Liver (tissue), 9 donors: Measurements from ENCODE around the gene DPP4. TPM values are rescaled to one million over a fixed set of nuclear protein-coding genes. Genes with fewer than 3 reads are reported as not detected.

ENCODE experiments used
- DNase-seq: peaks from one replicate; pipeline ENCODE4 v3.0.0-alpha.2; 2017; ENCODE audit warnings: low spot score
- H3K27ac ChIP-seq, 2 donors: one replicate each; pipeline ENCODE4 v1.7.0; 2013; ENCODE audit warnings: inconsistent platforms in 2 of 2, low read length in 2 of 2, control low read depth in 1 of 2, low read depth in 1 of 2, mild to moderate bottlenecking in 1 of 2
- H3K27me3 ChIP-seq, 4 donors: one replicate each; pipeline versions ENCODE4 v1.6.1 to v1.7.0; 2013; ENCODE audit warnings: low read length in 3 of 4, inconsistent platforms in 1 of 4, mild to moderate bottlenecking in 1 of 4, moderate library complexity in 1 of 4; ENCODE audit not compliant: control insufficient read depth in 4 of 4, insufficient read depth in 4 of 4
- H3K36me3 ChIP-seq, 4 donors: one replicate each; pipeline versions ENCODE4 v1.6.1 to v1.7.0; 2013; ENCODE audit warnings: low read length in 3 of 4, mild to moderate bottlenecking in 3 of 4, low read depth in 1 of 4, moderate library complexity in 1 of 4; ENCODE audit not compliant: control insufficient read depth in 4 of 4, insufficient read depth in 3 of 4
- H3K4me1 ChIP-seq, 4 donors: one replicate each; pipeline versions ENCODE4 v1.6.1 to v1.7.0; 2013; ENCODE audit warnings: low read length in 3 of 4, mild to moderate bottlenecking in 3 of 4, moderate library complexity in 1 of 4; ENCODE audit not compliant: control insufficient read depth in 4 of 4, insufficient read depth in 4 of 4
- H3K4me3 ChIP-seq, 3 donors: one replicate each; pipeline versions ENCODE4 v1.6.1 to v1.7.0; 2013; ENCODE audit warnings: low read length in 3 of 3, control low read depth in 1 of 3, low read depth in 1 of 3, mild to moderate bottlenecking in 1 of 3
- H3K9ac ChIP-seq, 2 donors: one replicate each; pipeline ENCODE4 v1.7.0; 2013; ENCODE audit warnings: low read length in 2 of 2, mild to moderate bottlenecking in 2 of 2, moderate library complexity in 2 of 2, control low read depth in 1 of 2, low read depth in 1 of 2
- H3K9me3 ChIP-seq, 4 donors: one replicate each; pipeline versions ENCODE4 v1.6.1 to v1.7.0; 2013; ENCODE audit warnings: low read length in 3 of 4; ENCODE audit not compliant: control insufficient read depth in 4 of 4
- EGR1 ChIP-seq, 2 donors: IDR thresholded peaks; 2 replicates each; pipeline ENCODE4 v1.6.1; 2016 to 2018; ENCODE audit warnings: antibody characterized with exemption in 2 of 2, low read depth in 2 of 2
- FOXA1 ChIP-seq: IDR thresholded peaks from 2 replicates; pipeline ENCODE4 v1.6.1; 2016; ENCODE audit warnings: antibody characterized with exemption
- FOXA2 ChIP-seq: IDR thresholded peaks from 2 replicates; pipeline ENCODE4 v1.6.1; 2016; ENCODE audit warnings: antibody characterized with exemption
- GABPA ChIP-seq, 2 donors: IDR thresholded peaks in 1 of 2; conservative IDR thresholded peaks in 1 of 2; 2 replicates each; pipeline ENCODE4 v1.6.1; 2016; ENCODE audit warnings: antibody characterized with exemption in 2 of 2, mild to moderate bottlenecking in 1 of 2, moderate library complexity in 1 of 2
- HNF4A ChIP-seq, 2 donors: conservative IDR thresholded peaks; 2 replicates each; pipeline ENCODE4 v1.6.1; 2016; ENCODE audit warnings: antibody characterized with exemption in 2 of 2, mild to moderate bottlenecking in 2 of 2
- HNF4G ChIP-seq: IDR thresholded peaks from 2 replicates; pipeline ENCODE4 v1.6.1; 2016; ENCODE audit warnings: antibody characterized with exemption
- RXRA ChIP-seq, 2 donors: IDR thresholded peaks; 2 replicates each; pipeline ENCODE4 v1.6.1; 2017 to 2018; ENCODE audit warnings: antibody characterized with exemption in 2 of 2, mild to moderate bottlenecking in 1 of 2
- TAF1 ChIP-seq: conservative IDR thresholded peaks from 2 replicates; pipeline ENCODE4 v1.6.1; 2016; ENCODE audit warnings: antibody characterized with exemption, mild to moderate bottlenecking
- YY1 ChIP-seq: IDR thresholded peaks from 2 replicates; pipeline ENCODE4 v1.6.1; 2016; ENCODE audit warnings: antibody characterized with exemption, mild to moderate bottlenecking
- WGBS: extraction: QIAGEN DNeasy Blood & Tissue Kit; methylation state at CpG from one replicate; pipeline ENCODE4 v1.1.7; 2013; 5-methylcytosine and 5-hydroxymethylcytosine counted together
- polyA plus RNA-seq, 2 donors: library from polyadenylated mRNA; stranded (reverse) in 1 of 2; unstranded in 1 of 2; fragments of 200-250 nt in 1 of 2; fragments of >200 nt in 1 of 2; fragmentation: Nextera tagmentation in 1 of 2; extraction: Ambion mirVana in 1 of 2; gene quantifications; one replicate each; pipeline versions ENCODE4 v1.2.1 to v1.2.3, GENCODE V29; 2013 to 2015
- total RNA-seq, 2 donors: library from RNA; depleted of rRNA; stranded (reverse); fragments of >200 nt; gene quantifications; one replicate each; pipeline ENCODE4 v1.2.3, GENCODE V29; 2014
- TF ChIP-seq, protein P1 (sequence below): IDR thresholded peaks from 2 replicates; pipeline ENCODE4 v1.6.1; 2016; ENCODE audit warnings: antibody characterized with exemption
- TF ChIP-seq, protein P2 (sequence below): IDR thresholded peaks from 2 replicates; pipeline ENCODE4 v1.6.1; 2016; ENCODE audit warnings: antibody characterized with exemption
- TF ChIP-seq, protein P3 (sequence below): IDR thresholded peaks from 2 replicates; pipeline ENCODE4 v1.6.1; 2016; ENCODE audit warnings: antibody characterized with exemption
- TF ChIP-seq, protein P4 (sequence below): fragments of 150-350 bp; IDR thresholded peaks from 2 replicates; pipeline ENCODE4 v1.5.1; 2017; ENCODE audit warnings: improper control_type of control experiment, low read depth, low read length; ENCODE audit not compliant: missing input control
- donor health status: healthy.
- donor health status: healthy.
- donor health status: healthy.
- donor health status: healthy.
- donor health status: healthy.

Gene DPP4
- total and polyA plus RNA-seq, 4 donors, result 9.6 to 30.1 (median 13.5) TPM

DNA sequence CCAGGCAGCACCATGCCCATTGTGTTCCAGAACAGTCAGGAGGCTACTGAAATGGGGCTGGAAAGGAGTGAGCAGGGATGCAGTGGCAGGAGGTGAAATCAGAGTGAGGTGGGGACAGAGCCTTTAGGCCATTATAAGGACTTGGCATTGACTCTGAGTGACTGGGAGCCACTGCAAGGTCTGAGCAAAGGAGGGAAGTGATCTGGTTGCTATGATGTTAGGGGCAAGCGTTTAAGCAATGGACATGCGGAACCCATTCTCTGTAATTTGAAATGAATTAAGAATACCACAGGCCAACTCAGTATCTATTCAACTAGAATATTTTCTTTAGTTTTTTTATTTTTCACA, 98.2 kb downstream of the DPP4 start:
- no peaks in the 10 kb centered on the region for H3K27me3 ChIP-seq
- H3K36me3 ChIP-seq, result no peaks in the 10 kb centered on the region
- no peaks in the 10 kb centered on the region for H3K9me3 ChIP-seq
- DNase-seq, result no peak
- 96% methylated on average over 2 of the region's 2 CpGs for WGBS
- no peak for TF ChIP-seq YY1
- TF ChIP-seq FOXA1, result no peak
- TF ChIP-seq HNF4A (conservative IDR thresholded peaks at IDR 0.05), result no peak
- TF ChIP-seq HNF4G, result no peak
- TF ChIP-seq, protein P1, sequence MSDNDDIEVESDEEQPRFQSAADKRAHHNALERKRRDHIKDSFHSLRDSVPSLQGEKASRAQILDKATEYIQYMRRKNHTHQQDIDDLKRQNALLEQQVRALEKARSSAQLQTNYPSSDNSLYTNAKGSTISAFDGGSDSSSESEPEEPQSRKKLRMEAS, result no peak
- TF ChIP-seq RXRA (IDR thresholded peaks at IDR 0.05), result no peak
- TF ChIP-seq, protein P2, sequence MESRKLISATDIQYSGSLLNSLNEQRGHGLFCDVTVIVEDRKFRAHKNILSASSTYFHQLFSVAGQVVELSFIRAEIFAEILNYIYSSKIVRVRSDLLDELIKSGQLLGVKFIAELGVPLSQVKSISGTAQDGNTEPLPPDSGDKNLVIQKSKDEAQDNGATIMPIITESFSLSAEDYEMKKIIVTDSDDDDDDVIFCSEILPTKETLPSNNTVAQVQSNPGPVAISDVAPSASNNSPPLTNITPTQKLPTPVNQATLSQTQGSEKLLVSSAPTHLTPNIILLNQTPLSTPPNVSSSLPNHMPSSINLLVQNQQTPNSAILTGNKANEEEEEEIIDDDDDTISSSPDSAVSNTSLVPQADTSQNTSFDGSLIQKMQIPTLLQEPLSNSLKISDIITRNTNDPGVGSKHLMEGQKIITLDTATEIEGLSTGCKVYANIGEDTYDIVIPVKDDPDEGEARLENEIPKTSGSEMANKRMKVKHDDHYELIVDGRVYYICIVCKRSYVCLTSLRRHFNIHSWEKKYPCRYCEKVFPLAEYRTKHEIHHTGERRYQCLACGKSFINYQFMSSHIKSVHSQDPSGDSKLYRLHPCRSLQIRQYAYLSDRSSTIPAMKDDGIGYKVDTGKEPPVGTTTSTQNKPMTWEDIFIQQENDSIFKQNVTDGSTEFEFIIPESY, result no peak
- TF ChIP-seq, protein P3, sequence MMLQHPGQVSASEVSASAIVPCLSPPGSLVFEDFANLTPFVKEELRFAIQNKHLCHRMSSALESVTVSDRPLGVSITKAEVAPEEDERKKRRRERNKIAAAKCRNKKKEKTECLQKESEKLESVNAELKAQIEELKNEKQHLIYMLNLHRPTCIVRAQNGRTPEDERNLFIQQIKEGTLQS, result no peak
- TF ChIP-seq, protein P4, sequence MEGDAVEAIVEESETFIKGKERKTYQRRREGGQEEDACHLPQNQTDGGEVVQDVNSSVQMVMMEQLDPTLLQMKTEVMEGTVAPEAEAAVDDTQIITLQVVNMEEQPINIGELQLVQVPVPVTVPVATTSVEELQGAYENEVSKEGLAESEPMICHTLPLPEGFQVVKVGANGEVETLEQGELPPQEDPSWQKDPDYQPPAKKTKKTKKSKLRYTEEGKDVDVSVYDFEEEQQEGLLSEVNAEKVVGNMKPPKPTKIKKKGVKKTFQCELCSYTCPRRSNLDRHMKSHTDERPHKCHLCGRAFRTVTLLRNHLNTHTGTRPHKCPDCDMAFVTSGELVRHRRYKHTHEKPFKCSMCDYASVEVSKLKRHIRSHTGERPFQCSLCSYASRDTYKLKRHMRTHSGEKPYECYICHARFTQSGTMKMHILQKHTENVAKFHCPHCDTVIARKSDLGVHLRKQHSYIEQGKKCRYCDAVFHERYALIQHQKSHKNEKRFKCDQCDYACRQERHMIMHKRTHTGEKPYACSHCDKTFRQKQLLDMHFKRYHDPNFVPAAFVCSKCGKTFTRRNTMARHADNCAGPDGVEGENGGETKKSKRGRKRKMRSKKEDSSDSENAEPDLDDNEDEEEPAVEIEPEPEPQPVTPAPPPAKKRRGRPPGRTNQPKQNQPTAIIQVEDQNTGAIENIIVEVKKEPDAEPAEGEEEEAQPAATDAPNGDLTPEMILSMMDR, result no peak
- TF ChIP-seq TAF1, result no peak
- no peak for TF ChIP-seq FOXA2
- H3K9ac ChIP-seq, result no peak overlapping the region
- no peak overlapping the region for H3K4me3 ChIP-seq
- no peak overlapping the region for H3K27ac ChIP-seq
- peaks cover 0 to 1% (median 0%) of the 10 kb centered on the region in 4 donors for H3K4me1 ChIP-seq

DNA sequence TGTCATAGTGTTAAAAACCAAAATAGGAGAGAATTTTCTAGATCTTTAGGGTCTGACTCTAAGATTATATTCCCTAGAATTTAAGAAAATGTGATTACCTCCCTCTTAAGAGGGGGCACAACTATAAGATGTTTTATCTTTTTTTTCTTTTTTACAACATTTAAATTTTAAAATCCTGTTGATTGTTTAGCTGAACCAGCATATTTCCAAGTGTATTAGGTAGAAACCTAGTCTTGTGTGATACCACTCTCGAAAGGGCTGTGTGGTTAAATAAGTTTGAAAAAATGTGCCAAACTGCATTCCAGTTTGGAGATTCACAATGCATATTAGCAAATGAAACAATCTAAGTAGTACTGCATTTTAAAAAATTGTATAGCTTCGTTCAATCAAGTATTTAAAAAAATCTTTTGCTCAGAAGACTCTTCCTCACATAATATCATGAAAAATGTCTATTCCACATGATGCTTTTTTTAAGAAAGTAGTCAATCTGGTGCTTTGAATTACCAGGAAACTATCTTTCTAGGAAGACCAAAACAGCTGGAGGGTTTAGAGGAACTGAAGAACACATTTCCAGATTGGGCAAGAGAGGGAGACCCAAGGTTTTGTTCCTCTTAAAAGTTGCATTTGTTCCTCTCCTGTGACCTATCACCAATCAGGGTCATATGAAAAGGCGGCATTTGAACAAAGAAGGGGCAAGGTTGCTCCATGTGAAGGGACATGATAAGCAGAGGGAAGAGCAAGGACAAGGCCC, 98.8 kb downstream of the DPP4 start:
- Histone ChIP-seq H3K27me3 (no peaks in the 10 kb centered on the region), H3K9me3 (no peaks in the 10 kb centered on the region), H3K4me3 (no peak overlapping the region), H3K36me3 (no peaks in the 10 kb centered on the region), H3K9ac (no peak overlapping the region), H3K27ac (no peak overlapping the region), H3K4me1 (peaks cover 0 to 1% (median 0%) of the 10 kb centered on the region in 4 donors)
- no peak for DNase-seq
- WGBS, result 80% methylated on average over 3 of the region's 3 CpGs
- TF ChIP-seq HNF4A (conservative IDR thresholded peaks at IDR 0.05) (no peak), TAF1 (no peak), FOXA1 (no peak), GABPA (IDR thresholded peaks at IDR 0.05 in 1 of 2, conservative IDR thresholded peaks at IDR 0.05 in 1 of 2) (no peak), EGR1 (IDR thresholded peaks at IDR 0.05; ENCODE audit: low read depth in 2 of 2) (no peak)
- TF ChIP-seq, protein P4, result no peak
- TF ChIP-seq, protein P3, result no peak
